ENCODE results near the gene LIPN. TPM values are rescaled to one million over a fixed set of nuclear protein-coding genes. Genes with fewer than 3 reads are reported as not detected.

Gene LIPN
- total and polyA plus RNA-seq, 2 of the 8 experiments (the other 6 are each of a cell fraction or from before 2014, with no cell fraction given), result not detected

GRCh38 chr10:88809621-88810020, 49.8 kb downstream of the LIPN start (continued):
- no peak for TF ChIP-seq SP4 (IDR thresholded peaks at IDR 0.05; ENCODE audit: low read length)
- TF ChIP-seq GABPA (IDR thresholded peaks at IDR 0.05; ENCODE audit: borderline replicate concordance, insufficient read depth, low read length), result no peak
- no peak for TF ChIP-seq FOSL1 (IDR thresholded peaks at IDR 0.05; ENCODE audit: insufficient read depth, low read depth, low read length)
